ENCODE results near the gene AUTS2.

DNA sequence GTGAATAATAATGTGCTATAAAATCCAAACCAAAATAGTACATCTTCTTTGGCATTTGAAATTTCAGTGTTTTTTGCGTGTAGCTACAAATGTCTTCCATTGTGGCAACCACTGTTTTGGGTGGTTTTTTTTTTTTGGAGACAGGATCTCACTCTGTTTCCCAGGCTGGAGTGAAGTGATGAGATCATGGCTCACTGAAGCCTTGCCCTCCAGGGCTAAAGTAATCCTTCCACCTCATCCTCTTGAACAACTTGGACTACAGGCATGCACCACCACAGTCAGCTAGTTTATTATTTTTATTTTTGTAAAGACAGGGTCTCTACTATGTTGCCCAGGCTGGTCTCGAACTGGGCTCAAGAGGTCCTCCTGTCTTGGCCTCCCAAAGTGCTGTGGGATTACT is 455.1 kb downstream of the AUTS2 start:
- TF ChIP-seq, protein P1, sequence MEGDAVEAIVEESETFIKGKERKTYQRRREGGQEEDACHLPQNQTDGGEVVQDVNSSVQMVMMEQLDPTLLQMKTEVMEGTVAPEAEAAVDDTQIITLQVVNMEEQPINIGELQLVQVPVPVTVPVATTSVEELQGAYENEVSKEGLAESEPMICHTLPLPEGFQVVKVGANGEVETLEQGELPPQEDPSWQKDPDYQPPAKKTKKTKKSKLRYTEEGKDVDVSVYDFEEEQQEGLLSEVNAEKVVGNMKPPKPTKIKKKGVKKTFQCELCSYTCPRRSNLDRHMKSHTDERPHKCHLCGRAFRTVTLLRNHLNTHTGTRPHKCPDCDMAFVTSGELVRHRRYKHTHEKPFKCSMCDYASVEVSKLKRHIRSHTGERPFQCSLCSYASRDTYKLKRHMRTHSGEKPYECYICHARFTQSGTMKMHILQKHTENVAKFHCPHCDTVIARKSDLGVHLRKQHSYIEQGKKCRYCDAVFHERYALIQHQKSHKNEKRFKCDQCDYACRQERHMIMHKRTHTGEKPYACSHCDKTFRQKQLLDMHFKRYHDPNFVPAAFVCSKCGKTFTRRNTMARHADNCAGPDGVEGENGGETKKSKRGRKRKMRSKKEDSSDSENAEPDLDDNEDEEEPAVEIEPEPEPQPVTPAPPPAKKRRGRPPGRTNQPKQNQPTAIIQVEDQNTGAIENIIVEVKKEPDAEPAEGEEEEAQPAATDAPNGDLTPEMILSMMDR (IDR thresholded peaks at IDR 0.05; ENCODE audit: insufficient read depth, low read length, poor library complexity, severe bottlenecking): no peak
- TF ChIP-seq EZH2phosphoT487 (conservative IDR thresholded peaks at IDR 0.05; ENCODE audit: low read length): no peak

Data from SU-DHL-6 (cell line).